HG03457 (cell line): Measurements from ENCODE around the gene MTG1.
"Not testable (repeated sequence)": the region's sequence is repeated elsewhere in the genome, so short reads cannot be mapped to it uniquely, and the experiment has no call there.

Source experiments
- ATAC-seq: cut with Tn5 transposase; IDR thresholded peaks from one replicate; pipeline ENCODE4 v1.9.1; 2021; ENCODE audit warnings: moderate number of reproducible peaks; ENCODE audit not compliant: unreplicated experiment

Gene MTG1

DNA sequence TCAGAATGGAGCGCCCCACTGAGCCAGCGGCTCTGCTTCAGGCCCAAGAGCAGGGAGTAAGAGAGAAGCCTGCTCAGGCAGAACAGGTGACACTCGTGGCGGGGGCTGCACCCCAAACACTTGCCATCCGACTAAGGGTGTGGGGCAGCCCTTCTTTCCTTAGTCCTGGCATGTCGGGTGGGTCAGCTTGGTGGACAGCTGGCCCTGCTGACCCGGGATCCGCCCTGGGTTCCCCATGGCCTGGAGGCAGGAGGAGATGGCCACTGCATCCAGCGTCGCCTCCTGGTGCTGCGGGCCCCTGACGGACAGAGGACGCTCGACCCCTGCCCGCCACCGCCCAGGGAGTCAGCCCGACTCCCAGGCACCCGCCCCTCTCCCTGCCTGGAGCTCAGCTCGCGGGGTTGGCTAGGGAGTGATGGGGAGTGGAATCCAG is 16.1 kb upstream of the MTG1 start:
- no peak for ATAC-seq

DNA sequence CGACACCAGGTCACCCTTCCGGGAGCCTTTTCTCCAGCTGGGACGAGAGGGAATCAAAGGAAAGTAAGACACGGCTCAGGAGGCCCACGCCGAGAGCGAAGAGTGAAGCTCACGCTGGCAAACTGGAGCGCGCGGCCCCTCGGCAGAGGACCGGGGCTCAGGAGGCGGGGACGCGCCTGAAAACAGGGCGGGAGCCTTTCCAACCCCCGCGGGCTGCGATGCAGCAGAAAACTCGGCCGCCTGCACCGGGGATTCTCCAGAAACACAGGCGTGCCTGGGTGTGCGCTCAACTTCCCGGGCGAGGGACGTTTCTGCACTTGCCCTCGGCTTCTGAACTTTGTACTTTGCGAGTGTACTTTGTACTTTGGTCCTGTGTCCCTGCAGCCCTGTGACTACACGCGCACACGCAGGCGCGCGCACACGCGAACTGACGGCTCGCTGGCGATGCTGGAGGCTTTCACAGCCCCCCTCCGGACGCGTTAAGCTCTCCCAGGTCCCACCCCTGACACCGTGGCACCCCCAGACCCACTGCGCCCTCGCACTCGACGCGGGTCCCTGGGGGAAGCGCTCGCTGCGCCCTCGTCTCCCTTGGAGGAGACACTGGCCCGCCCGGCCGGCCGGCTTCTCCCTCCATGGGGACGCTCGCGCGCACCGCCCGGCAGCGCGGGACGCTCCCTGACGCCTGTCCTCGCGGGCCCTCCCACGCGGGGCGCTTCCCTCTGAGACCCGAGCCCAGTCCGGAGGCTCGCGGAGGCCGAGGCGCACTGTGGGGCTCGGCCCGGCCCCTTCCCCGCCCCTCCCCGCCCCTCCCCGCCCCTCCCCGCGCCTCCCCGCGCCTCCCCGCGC is 15.5 kb upstream of the MTG1 start:
- ATAC-seq, result no peak

DNA sequence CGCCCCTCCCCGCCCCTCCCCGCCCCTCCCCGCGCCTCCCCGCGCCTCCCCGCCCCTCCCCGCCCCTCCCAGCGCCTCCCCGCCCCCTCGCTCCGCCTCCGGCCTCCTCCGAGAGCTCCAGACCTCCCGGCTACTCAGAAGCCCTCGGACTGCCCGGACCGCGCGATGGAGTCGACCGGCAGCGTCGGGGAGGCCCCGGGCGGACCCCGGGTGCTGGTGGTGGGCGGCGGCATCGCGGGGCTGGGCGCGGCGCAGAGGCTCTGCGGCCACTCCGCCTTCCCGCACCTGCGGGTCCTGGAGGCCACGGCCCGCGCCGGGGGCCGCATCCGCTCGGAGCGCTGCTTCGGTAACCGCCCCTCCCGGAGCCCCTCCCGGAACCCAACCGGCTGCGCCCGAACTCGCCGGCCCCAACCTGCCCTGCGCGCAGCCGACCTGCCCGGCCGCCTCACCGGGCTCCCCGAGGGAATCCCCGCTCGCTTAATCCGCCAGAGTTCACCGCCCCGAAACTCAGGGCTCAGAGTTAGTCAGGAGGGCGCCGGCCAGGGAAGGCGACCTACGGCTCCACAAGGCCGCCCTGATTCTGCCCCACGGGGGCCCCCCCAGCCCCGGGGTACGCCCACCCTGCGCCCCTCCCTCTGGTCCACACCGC is 14.7 kb upstream of the MTG1 start, which contains the start of gene PAOX:
TSS of gene PAOX (plus strand) at position 111 of the 649 bp plus-strand sequence. CDS start at position 166, 55 bp downstream.
- ATAC-seq, result peak; percentile 46

DNA sequence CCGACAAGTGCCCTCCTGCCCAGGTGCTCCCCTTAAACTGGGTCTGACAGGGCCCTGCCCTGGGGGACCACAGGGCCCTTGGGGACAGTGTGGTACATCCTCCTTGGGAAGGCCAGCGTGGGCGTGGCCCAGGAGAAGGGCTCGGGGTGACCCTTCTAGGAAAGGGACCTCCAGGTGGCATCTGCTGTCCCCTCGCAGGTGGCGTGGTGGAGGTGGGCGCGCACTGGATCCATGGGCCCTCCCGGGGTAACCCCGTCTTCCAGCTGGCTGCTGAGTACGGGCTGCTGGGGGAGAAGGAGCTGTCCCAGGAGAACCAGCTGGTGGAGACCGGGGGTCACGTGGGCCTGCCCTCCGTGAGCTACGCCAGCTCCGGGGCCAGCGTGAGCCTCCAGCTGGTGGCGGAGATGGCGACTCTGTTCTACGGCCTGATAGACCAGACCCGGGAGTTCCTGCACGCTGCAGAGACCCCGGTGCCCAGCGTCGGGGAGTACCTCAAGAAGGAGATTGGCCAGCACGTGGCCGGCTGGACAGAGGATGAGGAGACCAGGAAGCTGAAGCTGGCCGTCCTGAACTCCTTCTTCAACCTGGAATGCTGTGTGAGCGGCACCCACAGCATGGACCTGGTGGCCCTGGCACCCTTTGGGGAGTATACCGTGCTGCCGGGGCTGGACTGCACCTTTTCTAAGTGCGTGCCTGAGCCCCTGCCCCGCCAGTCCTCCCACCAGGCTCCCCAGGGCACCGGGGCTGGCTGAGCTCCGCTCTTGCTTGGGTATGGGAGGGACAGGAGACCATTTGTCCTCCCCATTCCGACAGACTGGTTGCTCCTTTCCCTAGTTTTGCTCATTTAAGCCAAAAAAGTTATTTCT is 13.9 kb upstream of the MTG1 start:
- no peak for ATAC-seq

DNA sequence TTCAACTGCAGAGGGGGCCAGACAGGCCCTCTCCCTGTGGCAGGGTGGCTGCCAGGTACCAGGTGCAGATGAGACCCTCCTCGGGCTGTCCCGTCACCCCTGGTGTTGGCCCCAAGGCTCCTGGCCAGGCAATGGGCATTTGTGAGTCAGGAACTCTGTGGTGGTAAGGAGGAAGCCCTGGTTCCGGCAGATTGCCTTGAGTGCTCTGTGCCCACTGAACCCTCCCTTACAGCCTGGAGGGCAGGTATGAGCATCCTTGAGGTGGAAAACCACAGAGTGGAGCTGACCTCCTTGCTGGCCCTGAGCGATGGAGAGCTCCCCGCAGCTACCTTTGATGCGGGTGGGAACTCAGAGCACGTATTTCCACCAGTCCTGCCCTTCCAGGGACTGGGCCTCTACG is 12.9 kb upstream of the MTG1 start:
- ATAC-seq, result no peak

DNA sequence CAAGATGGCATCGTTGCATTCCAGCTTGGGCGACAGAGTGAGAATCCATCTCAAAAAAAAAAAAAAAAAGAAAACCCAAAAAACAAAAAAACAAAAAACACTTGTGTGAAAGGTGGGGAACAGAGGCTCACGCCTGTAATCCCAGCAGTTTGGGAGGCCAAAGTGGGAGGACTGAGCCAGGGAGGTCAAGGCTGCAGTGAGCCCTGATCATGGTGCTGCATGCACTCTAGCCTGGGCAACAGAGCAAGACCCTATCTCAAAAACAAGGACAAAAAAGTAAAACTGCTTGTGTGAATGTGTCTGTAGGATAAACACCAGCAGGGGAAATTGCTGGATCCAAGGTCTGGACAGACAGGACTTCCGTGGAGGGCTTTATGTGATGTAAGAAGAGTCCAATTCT is 10.4 kb upstream of the MTG1 start:
- ATAC-seq, result no peak

DNA sequence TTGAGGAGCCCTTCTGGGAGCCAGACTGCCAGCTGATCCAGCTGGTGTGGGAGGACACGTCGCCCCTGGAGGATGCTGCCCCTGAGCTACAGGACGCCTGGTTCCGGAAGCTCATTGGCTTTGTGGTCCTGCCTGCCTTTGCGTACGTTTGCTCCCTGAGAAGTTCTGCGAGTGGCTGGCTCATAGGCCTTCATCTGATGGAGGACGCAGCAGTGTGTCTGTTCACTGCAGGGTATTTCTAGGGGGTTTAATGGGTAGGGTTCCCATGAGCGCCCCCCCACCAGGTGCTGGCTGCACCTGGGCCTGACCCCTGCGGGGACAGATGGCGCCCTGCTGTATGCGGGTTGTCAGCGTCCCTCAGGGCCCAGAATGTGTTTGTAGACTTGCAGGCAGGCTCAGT is 9.9 kb upstream of the MTG1 start:
- ATAC-seq, result no peak

DNA sequence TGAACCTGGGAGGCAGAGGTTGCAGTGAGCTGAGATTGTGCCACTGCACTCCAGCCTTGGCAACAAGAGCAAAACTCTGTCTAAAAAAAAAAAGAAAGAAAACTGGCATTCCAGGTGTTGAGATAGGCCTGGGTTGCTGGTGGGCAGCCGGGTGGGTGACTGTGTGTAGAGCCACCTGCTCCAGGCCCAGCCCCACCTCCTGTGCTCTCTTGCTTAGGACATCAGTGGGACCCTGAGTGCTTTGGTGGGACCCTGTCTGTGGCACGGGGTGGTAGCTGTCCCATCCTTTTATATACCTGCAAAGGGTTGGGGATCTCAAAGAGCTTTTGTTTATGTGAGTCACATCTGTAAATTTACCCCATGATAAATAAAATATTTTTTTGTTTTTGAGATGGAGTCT is 8.7 kb upstream of the MTG1 start:
- no peak for ATAC-seq

DNA sequence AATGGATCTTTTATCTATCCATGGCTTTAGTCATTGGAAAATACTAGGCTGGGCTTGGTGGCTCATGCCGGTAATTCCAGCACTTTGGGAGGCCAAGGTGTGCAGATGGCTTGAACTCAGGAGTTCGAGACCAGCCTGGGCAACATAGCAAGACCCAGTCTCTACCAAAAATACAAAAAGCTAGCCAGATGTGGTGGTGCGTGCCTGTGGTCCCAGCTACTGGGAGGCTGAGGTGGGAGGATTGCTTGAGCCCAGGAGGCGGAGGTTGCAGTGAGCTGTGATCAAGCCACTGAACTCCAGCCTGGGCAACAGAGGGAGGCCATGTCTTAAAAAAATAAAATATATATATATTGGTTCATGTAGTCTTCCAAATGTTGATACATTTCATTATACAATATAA is 7.0 kb upstream of the MTG1 start:
- not testable (repeated sequence) for ATAC-seq

DNA sequence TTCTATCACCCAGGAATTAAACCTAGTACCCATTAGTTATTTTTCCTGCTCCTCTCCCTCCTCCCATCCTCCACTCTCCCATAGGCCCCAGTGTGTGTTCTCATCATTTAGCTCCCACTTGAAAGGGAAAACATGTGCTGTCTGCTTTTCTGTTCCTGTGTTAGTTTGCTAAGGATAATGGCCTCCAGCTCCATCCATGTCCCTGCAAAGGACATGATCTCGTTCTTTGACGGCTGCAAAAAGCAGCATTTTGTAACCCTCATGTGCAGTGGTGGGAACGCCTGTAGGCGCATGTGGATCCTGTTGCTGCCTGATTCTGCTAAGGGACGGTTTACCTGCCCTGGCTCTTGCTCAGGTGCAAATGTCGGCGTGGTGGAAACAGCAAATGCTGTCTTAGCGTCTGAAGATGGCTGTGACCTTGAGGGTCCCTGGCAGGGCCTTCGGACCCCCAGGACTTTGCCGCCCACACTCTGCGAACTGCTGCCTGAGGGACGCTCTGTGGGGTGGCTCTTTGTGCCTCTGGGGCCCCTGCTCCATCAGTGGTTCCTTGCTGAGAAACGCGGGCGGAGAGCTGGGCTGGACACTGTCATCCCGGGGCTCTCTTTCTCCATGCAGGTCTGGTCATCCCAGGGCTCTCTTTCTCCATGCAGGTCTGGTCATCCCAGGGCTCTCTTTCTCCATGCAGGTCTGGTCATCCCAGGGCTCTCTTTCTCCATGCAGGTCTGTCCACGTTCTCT is 5.6 kb upstream of the MTG1 start:
- no peak for ATAC-seq

DNA sequence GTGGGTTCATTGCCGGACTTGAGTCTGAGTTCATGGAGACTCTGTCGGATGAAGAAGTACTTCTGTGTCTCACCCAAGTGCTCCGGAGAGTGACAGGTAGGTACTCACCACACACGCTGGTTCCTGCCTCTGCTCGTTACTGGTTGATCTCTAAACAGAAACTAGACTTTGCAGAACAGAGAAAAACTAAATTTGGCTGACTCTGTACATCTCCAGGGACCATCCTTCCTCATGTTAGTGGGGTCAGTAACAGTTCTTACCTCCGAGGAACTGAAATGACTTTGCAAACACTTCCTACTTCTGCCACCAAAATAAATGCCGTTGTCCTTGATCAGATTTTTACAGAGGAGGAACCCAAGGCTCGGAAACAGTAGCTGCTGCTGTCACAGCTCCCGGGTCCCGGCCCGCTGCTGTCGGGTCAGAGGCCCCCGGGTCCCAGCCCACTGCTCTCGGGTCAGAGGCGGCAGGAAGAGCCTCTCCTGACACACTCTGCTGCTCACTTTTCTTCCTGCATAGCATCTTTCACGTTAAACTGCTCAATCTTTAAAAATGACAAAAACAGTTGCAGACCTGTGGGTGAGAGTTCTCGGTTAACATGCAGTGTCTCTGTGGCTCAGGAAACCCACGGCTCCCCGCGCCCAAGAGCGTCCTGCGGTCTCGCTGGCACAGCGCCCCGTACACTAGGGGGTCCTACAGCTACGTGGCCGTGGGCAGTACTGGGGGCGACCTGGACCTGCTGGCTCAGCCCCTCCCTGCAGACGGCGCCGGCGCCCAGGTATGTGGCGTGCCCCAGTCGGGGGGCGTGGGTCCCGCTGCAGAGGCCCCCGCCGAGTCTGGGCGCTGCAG is 4.8 kb upstream of the MTG1 start:
- ATAC-seq, result peak; percentile 71

DNA sequence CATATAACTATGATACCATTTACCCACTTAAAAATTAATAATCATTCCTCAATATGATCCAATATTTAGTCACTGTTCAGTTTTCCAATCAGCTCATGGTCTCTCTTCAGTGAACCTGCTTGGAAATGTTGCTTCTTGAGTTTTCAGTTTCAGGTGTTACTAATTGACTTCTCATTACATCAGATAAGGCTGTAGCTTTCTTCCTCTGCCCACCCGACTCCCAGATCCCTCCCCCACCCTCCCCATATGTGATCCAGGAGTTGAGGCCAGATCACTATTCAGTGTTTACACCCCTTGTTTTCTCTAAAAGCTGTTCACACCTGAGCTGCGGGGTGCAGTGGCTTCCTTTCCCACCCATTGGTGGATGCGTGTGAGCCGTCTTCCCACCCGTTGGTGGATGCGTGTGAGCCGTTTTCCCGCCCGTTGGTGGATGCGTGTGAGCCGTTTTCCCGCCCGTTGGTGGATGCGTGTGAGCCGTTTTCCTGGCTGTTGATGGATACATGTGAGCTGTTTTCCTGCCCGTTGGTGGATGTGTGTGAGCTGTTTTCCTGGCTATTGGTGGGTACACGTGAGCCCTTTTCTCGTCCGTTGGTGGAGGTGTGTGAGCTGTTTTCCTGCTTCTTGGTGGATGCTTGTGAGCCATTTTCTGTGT is 3.2 kb upstream of the MTG1 start:
- ATAC-seq, result no peak

DNA sequence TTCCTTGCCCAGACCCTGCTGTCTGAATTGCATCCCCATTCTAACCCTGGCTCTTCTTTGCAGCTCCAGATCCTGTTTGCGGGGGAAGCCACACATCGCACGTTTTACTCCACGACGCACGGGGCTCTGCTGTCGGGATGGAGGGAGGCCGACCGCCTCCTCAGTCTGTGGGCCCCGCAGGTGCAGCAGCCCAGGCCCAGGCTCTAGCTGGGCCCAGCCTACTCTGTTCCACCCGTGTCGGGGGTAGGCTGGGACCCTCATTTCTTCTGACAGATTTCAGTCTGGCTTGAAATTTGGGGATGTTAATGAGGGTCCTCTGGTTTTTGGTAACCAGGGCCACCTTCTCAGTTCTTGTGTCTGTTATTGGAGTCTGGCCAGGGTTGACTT is 2.7 kb upstream of the MTG1 start:
- no peak for ATAC-seq

DNA sequence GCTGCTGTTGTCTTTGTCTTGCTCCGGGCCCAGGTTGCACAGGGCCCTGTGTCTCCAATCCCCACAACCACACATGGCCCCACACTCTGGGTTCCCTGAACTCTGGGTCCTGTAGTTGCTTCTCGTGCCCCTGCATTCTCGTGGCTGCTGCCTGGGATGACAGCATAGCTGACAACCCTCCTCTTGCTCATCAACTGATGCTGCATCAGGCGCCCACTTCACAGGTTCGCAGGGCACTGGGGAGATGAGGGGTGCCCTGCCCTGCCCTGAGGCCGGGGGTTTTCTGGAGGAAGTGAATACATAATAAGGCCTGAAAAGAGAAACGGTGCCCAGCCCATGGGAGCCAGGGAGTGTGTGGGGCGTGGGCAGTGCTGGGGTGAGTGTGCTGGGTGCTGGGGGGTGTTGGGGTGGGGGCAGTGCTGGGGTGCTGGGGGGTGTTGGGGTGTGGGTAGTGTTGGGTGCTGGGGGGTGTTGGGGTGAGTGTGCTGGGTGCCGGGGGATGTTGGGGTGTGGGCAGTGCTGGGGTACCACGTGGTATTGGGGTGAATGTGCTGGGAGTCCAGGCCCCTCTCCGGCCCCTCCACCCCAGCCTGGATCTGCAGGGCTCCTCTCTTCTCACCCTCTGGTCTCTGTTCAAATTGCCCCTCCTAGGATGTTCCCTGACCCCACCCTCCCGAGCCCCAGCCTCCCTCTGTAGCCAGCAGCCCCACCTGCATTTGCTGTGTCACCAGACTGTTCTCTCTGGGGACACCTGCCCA is 2.0 kb upstream of the MTG1 start:
- ATAC-seq, result no peak

DNA sequence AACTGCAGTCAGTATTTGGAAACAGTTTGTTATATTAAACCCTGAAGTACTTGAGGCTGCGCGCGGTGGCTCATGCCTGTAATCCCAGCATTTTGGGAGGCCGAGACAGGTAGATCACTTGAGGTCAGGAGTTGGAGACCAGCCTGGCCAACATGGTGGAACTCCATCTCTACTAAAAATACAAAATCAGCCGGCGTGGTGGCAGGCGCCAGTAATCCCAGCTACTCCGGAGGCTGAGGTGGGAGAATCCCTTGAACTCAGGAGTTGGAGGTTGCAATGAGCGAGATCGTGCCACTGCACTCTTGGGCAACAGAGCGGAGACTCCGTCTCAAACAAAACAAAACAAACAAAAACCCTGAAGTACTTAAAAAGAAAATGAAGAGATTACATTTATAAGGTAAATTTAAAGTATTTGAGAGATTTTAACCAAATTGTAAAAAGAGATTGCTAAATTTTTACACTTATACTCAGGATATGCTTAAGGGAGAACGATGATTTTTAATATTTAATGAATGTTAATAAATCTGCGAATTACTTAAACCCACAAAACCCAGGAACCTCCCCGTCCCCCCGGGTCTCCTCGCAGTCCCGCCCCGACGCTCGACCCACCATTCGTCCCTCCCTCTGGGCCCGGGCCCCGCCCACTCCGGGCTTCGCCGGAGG is 425 bp upstream of the MTG1 start:
- ATAC-seq, result no peak

DNA sequence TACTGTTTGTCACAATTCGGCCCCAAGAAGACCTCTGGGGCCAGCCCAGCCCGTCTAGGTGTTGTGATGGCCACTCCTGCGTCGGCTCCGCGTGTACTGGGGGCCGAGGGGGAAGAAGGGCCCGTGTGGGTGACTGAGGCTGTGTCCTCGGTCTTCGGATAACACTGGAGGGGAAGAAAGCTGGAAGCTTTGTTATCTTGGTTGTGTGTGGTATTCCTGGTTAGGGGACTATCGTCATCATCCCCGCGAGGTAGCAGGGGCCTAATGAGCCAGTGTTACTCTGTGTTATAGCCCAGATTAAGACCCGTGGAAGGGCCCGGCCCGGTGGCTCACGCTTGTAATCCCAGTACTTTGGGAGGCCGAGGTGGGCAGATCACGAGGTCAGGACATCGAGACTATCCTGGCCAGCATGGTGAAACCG is 854 bp downstream of the MTG1 start:
- no peak for ATAC-seq

DNA sequence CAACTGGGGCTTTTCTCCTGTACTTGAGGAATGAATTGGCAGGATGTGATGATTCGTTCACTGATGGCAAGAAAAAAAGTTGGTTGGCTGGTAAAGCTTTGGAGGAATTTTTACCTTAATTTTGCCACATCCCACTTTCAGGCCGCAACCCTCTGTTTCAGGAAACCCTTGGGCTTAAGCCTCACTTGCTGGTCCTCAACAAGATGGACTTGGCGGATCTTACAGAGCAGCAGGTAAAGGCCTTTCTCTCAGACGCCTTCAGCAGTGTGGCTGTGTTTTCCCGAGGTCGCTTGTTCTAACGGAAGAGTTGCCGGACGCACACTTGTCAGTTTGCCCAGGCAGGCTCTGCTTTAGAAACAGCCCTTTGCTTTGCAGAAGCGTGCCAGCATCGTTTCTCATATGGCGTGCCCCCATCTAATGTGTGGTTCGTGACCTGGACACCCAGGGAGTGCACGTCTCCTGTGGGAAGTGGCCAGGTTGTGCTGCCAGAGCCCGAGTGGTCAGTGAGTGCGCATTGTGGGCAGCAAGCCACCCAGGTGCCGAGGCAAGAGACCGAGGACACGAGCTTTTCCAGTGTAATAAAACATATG is 2.2 kb downstream of the MTG1 start:
- ATAC-seq, result no peak

DNA sequence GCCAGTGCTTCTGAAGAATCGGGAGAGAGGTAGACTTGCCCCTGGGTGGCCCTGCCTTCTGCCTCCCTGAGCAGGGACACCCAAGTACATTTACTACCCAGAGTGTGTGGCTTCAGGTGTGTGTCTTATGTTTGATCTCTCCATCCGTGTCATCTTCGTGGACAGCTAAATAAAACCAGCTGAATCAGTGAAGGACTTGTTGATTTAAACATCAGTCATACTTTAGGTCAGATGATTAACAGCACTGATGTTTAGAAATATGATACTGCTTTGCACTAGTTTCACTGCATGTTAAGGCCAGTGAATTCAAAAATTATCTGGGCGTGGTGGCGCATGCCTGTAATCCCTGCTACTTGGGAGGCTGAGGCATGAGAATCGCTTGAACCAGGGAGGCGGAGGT is 4.0 kb downstream of the MTG1 start:
- no peak for ATAC-seq
